Measurements from ENCODE around the gene LTBP3.

GRCh38 chr11:65539744-65540289, 18.3 kb downstream of the LTBP3 start:
- TF ChIP-seq POLR2A (IDR thresholded peaks at IDR 0.05; ENCODE audit: low read depth, low read length), result no peak
- no peak for TF ChIP-seq POLR2AphosphoS5 (IDR thresholded peaks at IDR 0.05; ENCODE audit: low read depth, low read length)
- no peak for TF ChIP-seq TAF1 (IDR thresholded peaks at IDR 0.05; ENCODE audit: borderline replicate concordance, low read depth, low read length)

Measured in GM12892 (cell line).